GM13976 (cell line): ENCODE data around the gene LONRF2.

ENCODE experiments used
- DNase-seq: peaks from one replicate; pipeline ENCODE4 v3.0.0; 2012; ENCODE audit warnings: low spot score
- in situ Hi-C: fragments of 300-500 bp; cut with MboI; formaldehyde crosslinking; loops from one replicate; pipeline ENCODE4 v1.12.0; 2022; ENCODE audit warnings: low sequenced_read_pairs, mixed read lengths, inconsistent platforms; ENCODE audit not compliant: unreplicated experiment
- TF ChIP-seq, protein P1 (sequence below): IDR thresholded peaks from 2 replicates; pipeline ENCODE4 v1.5.1; 2012; ENCODE audit warnings: borderline replicate concordance, mild to moderate bottlenecking; ENCODE audit not compliant: insufficient read depth; ENCODE audit errors: extremely low read depth, missing control alignments, control extremely low read depth

The LONRF2 gene

DNA sequence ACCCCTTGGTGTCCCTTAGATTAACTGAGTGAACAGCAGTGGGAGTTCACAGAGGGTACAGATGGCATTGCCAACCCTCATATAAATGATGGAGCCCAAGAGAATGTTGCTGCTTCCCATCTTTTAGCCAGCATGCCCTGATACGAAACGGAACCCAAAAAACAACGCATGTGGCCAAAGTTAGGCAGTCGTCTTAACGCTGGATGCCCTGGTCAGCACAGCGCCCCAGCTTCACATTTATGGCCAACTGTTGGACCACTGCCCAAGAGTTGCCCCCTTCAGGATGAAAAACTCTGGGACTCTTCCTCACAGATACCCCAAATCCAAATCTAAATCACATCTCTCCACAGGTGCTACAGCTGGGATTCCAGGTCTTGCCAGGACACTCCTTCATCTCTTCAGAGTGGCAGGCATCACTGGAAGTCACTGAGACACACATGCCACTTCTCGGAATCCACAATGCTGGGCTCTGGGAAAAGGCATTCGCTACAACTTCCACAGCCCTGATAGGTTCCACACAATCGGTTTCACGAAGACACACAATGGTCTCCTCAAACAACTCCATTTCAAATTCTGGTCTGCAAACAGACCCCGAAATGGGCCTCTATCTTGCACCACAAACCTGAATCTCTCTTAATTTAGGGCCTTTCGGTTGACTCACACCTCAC is 44.6 kb downstream of the LONRF2 start:
- TF ChIP-seq, protein P1, sequence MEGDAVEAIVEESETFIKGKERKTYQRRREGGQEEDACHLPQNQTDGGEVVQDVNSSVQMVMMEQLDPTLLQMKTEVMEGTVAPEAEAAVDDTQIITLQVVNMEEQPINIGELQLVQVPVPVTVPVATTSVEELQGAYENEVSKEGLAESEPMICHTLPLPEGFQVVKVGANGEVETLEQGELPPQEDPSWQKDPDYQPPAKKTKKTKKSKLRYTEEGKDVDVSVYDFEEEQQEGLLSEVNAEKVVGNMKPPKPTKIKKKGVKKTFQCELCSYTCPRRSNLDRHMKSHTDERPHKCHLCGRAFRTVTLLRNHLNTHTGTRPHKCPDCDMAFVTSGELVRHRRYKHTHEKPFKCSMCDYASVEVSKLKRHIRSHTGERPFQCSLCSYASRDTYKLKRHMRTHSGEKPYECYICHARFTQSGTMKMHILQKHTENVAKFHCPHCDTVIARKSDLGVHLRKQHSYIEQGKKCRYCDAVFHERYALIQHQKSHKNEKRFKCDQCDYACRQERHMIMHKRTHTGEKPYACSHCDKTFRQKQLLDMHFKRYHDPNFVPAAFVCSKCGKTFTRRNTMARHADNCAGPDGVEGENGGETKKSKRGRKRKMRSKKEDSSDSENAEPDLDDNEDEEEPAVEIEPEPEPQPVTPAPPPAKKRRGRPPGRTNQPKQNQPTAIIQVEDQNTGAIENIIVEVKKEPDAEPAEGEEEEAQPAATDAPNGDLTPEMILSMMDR = no peak
- in situ Hi-C loops = no loop called here
- DNase-seq = no peak

DNA sequence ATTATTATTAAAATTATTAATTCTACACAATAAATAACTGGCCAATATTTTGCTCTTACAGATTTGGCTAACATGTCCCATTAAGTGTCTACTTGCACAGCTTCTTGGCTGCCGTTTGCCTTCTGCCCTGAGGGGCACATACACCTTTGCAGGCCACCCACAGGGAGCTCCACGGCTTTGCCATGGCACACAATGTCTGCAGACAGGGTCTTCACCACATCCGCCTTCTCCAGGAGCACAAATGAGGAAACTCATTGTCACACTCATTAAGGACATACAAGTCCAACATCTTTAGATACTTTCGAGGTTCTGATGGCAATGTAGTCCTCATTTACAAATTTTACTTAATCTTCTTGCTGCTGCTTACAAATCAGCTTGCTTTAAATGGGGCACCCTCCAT is 45.6 kb downstream of the LONRF2 start:
- DNase-seq = no peak
- in situ Hi-C loops = no loop called here

GRCh38 chr2:100275200-100275589 is 47.1 kb downstream of the LONRF2 start:
- DNase-seq = no peak
- TF ChIP-seq, protein P1 = no peak
- in situ Hi-C loops = no loop called here

More for the DNA sequence above, 45.6 kb downstream of the LONRF2 start:
- TF ChIP-seq, protein P1 = no peak

GRCh38 chr2:100274566-100275199 is 47.6 kb downstream of the LONRF2 start:
- in situ Hi-C loops = loop anchor here (25.0 kb wide), 1 partner anchor 713 kb away; no protein-coding TSS in a partner anchor
- TF ChIP-seq, protein P1 = no peak

DNA sequence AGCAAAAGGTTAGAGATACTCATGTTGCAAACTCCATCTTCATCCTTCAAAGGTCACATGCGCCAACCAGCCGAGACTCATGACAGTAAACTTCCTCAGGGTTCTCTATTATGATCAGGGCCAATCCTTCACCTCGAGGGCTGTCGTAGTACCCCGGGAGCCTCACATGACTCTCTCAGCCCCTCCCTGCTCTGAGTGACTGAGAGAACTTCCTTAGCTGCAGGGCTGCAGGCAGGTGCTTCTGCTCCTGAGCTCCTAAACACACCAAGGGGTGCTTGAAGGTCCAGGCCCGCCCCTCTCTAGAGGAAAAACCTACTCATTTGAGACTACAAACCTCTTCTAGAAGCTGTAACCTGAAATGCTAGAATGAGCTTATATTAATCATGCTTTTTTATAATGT is 48.2 kb downstream of the LONRF2 start:
- peak; percentile 44 for DNase-seq
- in situ Hi-C loops = loop anchor here (25.0 kb wide), 1 partner anchor 713 kb away; no protein-coding TSS in a partner anchor
- TF ChIP-seq, protein P1 = no peak

More at GRCh38 chr2:100274566-100275199, 47.6 kb downstream of the LONRF2 start:
- DNase-seq = no peak

DNA sequence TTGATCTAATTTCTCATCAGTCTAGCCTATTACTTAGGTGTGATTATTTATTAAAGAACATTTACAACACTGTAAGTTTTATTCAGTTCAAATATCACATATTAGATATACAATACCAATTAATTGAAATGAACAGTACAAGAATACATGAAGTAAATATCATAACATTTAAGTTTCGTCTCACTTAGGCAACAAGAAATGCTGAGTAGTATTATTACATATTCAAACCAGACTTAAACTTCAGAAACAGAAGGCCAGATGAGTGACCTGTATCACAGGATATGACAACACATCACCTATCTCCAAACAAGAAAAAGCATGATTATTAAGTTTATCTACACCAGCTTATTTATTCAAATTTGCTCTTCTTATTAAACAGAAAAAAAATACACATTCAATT is 48.9 kb downstream of the LONRF2 start:
- TF ChIP-seq, protein P1 = no peak
- in situ Hi-C loops = loop anchor here (25.0 kb wide), 1 partner anchor 714 kb away; no protein-coding TSS in a partner anchor
- DNase-seq = no peak
